Stimulated activated naive CD4-positive, alpha-beta T cell (primary cell): ENCODE data around the gene NOL8.

ENCODE experiments used
- DNase-seq, 6 experiments: peaks; one replicate each; lab custom pipeline; 2025; lab: John Stamatoyannopoulos, UW

The NOL8 gene

DNA sequence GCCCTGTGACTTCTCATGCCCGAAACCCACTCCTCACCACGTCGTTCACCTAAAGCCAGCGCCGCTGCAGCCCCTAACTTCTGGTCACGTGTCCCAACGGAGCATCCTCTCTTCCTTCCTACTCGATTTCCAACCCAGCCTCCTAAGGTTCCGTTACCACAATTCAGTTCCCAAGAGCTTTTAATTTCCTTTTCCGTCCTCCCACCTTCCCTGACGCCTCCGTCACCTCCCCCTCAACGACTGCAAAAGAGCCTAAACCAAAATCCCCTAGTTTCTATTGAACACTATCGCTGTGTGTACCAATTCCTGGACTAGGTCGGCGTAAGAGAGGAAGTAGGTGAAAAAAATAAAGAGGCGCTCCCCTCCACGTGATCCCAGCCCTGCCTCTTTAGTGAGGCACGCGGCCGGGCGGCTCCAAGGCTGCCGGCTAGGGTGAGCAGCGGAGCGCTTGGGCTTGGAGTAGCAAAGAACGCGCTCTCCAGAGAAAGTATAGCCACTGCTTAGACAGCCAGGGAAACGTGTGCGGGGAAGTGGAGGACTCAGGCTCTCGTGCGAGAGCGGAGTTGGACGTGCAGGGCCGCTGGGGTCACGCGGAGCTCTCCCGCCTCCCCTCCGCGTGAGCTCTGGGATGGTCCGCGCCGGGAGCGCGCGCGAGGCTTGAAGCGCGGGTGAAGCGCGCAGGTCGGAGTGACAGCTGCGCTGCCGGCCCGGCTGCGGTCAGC is at the start of gene NOL8, which contains the start of gene CENPP:
Gene NOL8 (minus strand): TSS at position 82 of the 722 bp plus-strand sequence. CDS start 1,189 bp downstream, outside the sequence.
Gene CENPP (plus strand): TSS at position 685 of the 722 bp plus-strand sequence.
- DNase-seq: peak; percentile 66 to 94 (median 82)

DNA sequence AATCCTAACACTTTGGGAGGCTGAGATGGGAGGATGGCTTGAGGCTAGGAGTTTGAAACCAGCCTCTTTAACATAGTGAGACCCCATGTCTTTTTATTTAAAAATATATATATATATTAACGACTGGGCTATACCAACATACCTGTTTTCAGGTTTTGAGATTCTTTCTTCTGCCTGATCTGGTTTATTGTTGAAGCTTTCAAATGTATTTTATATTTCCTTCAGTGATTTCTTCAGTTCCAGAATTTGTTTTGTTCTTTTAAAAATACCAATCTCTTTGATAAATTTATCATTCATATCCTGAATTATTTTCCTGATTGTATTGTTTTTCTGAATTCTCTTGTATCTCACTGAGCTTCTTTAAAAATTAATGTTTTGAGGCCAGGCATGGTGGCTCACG is 48.0 kb upstream of the NOL8 start:
- no peak for DNase-seq

DNA sequence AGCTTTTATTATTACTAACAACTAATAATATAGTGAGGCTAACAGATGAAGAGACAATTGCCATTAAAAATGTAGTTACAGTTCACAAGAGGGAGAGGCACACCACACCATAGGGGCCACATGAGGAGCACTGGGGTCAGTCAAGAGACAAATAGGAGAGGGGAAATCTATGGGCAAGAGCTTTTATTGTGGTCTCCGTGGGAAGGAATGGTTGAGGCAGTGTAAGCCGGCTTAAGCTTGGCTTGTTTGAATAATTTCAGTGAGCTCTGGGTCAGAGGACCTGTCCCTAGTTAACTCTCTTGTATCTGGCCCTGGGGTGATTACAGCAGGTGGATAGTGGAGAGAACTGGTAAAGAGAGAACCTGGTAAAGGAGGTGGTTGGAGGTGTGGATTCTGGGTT is 43.9 kb upstream of the NOL8 start:
- no peak for DNase-seq

- no peak for DNase-seq
Measured at GRCh38 chr9:92360083-92360482, 34.9 kb upstream of the NOL8 start.

- DNase-seq: no peak
Measured at GRCh38 chr9:92359394-92359995, 34.3 kb upstream of the NOL8 start.

DNA sequence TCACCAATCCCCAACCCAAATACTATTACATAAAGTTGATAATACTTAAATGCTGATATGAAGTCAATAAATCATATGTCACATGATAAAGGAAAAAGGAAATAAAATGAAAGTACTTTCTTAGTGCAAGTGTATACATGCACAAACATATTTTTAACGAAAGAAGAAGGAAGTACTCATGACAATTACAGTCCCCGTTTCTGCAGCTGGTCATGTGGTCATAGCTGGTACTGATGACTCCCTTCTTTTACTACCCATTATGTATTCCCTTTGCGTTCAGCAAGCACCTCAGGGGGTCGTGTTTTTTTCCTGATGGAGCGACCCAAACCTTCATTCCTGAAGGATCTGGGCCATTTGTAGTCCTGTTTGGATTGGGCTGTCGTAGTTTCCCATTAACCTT is 27.9 kb upstream of the NOL8 start:
- DNase-seq: no peak

DNA sequence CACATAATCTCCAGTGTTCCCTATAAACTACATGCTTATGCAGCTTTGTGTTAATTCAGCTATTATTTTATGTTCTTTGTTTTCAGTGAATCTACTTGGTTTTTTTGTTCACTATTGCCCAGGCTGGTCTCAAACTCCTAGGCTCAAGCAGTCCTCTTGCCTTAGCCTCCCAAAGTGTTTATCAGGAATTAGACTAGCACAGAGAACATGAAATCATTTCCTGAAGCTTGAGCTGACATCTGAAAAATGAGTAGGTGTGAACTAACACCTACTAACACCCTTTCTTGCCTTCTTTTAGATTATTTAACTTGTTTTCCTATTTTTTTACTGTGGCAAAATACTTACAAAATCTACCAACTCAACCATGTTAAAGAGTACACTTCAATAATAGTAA is 25.6 kb upstream of the NOL8 start:
- no peak for DNase-seq

DNA sequence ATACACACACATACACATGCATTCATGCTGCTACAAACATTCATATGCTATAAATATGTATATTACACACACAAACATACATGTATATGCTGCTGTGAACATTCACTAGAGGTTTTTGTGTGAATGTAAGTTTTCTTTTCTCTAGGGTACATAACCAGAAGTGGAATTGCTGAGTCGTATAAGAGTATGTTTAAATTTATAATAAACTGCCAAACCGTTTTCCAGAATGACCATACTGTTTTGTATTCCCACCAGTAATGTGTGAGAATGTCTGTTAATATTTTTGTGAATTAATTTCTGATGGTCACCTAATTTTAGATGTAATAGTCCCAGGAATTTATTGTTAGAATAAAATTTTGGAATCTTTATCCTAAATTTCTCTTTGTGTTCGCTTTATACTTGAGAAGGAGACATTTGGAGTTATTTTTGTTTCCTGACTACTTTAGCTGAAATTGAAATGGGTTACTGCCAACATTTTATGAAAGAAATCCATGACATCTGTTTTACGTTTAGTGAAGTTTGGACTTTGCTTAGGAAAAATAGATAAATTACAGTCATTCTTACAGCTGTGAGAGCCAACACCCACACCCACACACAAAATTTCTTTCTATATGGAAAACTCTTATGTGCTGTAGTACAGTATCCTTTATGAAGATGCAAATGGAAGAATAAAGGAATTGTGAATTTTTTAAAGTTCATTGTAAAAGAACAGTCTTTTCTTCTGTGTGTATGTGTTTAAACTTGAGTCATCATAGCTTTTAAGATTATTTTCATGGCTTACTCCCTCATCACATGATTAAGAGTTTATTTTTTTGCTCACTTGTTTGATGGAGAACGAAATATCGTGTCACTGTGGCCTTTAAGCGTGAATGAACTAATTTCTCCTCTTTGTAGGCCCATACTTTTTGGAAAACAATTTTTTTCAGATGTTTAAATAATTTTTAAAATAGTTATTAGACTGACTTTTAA is 24.9 kb upstream of the NOL8 start:
- no peak for DNase-seq

DNA sequence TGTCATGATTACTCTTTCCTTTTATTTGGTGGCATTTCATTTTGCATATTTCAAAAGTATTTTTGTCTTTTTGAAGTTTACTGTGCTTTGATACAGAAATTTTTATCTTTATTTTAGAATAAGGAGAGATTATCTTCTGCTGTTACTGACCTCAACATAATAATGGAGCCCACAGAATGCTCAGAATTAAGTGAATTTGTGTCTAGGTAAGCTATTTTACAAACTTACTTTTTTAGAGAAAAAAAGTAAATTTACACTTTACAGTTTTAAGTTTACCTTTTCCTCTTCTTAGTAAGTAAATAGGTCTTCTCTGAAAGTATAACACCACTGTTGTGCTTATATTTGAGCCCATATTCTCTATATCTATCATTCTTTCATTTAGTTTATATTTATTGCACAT is 20.4 kb upstream of the NOL8 start:
- no peak for DNase-seq

DNA sequence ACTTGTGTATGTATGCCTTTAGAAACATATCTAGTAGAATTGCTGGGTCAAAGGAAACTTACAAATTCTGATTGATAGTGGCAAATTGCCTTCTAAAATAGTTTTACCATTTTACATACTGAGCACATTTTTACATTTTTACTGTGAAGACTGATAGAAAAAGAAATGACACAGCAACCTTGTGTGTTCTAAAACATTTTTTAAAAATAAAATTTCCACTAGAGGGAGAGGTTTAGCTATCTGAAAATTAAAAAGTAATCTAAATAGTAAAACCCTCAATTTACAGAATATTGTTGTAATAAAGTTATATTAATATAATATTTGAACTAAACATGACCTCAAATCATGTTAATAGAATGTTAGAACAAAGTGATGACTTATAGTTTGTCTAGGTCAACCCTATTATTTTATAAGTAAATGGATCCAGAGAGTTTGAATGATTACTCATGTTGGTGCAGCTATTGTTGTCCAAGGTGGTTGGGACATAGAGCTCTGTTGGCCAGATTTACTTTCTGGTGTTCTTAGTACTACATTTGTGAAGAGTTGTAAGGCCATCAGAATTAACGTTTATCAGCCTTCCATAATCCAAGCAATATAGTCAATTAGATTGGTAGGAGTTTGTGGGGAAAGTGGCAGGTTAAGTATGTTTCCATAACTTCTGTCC is 17.8 kb upstream of the NOL8 start:
- DNase-seq: no peak

GRCh38 chr9:92341578-92341977 is 16.4 kb upstream of the NOL8 start:
- DNase-seq: no peak

- no peak for DNase-seq
Measured at GRCh38 chr9:92333282-92333634, 8.1 kb upstream of the NOL8 start.

DNA sequence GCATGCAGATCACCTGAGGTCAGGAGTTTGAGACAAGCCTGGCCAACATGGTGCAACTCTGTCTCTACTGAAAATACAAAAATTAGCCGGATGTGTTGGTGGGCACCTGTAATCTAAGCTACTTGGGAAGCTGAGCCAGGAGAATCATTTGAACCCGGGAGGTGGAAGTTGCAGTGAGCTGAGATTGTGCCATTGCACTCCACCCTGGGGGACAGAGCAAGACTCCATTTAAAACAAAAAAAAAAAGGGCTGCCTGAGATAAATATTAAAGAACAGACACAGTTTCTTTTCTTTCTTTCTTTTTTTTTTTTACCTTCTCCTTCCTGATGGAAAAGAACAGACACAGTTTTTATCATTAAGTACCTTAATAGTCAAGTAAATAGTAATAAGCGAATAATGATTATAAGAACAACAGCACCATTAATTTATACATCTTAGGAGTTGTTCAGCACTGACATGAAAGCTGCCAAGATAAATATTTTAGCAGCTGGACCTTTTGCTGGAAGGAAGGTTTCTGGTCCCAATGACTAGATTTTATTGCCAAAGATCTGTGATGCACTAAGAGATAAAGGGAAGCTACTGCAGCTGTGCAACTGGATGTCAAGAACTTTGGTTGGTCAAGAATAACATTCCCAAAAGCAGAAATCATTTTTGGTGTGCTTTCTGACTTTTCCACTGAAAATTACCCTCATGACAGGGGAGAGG is 7.6 kb upstream of the NOL8 start:
- no peak for DNase-seq

- DNase-seq: no peak
Measured at GRCh38 chr9:92328225-92328624, 3.1 kb upstream of the NOL8 start.

GRCh38 chr9:92327283-92327850 is 2.2 kb upstream of the NOL8 start:
- no peak for DNase-seq

DNA sequence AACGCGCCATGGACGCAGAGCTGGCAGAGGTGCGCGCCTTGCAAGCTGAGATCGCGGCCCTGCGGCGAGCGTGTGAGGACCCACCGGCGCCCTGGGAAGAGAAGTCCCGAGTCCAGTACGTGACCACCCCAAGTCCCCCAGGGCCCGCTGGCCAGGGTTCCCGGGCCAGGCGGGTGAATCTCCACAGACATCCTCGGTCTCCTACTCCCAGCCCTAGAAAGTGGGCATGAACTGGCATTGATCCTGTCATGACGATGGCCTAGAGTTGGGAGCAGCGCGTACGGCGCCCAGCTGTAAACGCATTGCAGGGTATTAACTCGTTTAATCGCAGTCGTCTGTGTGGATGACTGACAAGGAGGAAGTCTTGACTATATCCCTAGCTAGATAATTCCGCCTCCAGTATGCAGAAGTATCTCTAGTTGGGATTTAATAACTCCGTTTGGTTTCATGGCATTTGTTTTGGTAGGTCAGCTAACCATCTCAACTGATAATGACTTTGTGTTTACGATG is 896 bp upstream of the NOL8 start:
- DNase-seq: no peak

DNA sequence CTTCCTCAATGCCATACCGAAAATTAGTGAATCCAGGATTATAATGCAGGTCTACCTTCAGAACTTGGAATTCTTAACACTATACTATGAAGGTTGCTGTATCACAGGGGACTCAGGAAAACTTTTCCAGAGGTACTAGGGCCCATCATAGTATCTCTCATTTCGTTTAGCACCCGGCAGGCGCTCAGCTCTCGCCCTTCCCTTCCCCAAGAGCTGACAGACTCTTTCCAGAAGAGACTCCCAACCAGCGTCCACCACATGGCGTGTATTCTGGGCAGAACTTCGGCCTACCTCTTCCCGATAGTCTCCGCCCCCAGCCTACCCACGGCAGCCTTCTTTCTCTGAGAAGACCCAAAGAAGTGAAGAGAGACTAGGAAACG is 271 bp downstream of the NOL8 start:
- no peak for DNase-seq

DNA sequence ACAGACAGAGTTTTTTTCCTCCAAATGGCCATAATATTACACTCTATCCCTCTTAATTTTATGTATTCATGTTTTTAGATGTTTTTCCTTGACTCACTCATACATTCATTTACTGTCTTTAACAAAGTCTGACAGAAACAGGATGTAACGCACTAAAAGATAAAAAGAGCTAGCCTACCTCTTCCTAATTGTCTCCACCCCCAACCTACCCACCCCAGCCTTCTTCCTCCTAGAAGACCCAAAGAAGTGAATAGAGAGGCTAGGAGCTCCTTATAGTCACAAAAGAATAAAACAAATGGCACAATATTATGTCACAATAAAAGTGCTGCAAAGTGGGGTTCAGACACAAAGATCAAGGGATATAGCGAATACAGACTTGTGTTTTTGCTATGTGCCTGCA is 719 bp downstream of the NOL8 start:
- DNase-seq: peak in 1 of 6 experiments; percentile 14

- no peak for DNase-seq
Measured at GRCh38 chr9:92315456-92315855, 9.7 kb downstream of the NOL8 start.

GRCh38 chr9:92313624-92314012 is 11.5 kb downstream of the NOL8 start:
- no peak for DNase-seq
